Gastroesophageal sphincter (tissue), 3 donors: Measurements from ENCODE around the gene RAD51D.

ENCODE experiments used
- POLR2A ChIP-seq, 2 donors: fragments of 450-650 bp; IDR thresholded peaks; one replicate each; pipeline ENCODE4 v1.6.1; 2017; ENCODE audit warnings: antibody characterized with exemption in 2 of 2, mild to moderate bottlenecking in 2 of 2, moderate library complexity in 1 of 2
- TF ChIP-seq, protein P1 (sequence below), 4 experiments: fragments of 200-600 bp in 2 of 4; fragments of 450-650 bp in 2 of 4; sonication (generic) in 1 of 4; IDR thresholded peaks; one replicate each; pipeline ENCODE4 v1.5.1; 2017 to 2019; ENCODE audit warnings: antibody characterized with exemption in 4 of 4, mild to moderate bottlenecking in 2 of 4, moderate library complexity in 2 of 4

DNA sequence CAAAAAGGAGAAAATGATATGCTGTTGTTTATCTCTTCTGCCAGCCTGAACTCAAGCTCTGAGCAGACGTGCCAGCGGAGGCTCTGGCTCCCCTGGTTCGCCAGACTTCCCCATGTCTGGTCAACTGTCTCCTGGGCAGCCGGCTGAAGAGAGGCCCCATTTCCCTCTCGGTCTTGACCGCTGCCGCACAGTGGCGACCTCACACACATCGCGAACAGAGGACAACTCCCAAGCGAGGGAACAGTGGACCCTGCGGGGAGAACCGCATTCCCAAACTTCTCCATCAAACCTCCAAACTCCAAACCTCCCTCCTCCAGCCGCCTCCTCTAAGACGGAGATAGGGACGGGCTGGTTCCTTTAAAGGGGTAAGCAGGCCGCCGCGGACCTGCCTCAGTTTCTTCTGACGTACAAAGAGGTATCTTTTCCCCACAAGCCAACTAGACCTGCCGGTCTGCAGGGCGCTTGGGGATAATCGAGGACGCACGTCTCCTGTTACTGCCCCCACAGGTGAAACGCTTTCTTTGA, 31.2 kb downstream of the RAD51D start:
- TF ChIP-seq, protein P1, sequence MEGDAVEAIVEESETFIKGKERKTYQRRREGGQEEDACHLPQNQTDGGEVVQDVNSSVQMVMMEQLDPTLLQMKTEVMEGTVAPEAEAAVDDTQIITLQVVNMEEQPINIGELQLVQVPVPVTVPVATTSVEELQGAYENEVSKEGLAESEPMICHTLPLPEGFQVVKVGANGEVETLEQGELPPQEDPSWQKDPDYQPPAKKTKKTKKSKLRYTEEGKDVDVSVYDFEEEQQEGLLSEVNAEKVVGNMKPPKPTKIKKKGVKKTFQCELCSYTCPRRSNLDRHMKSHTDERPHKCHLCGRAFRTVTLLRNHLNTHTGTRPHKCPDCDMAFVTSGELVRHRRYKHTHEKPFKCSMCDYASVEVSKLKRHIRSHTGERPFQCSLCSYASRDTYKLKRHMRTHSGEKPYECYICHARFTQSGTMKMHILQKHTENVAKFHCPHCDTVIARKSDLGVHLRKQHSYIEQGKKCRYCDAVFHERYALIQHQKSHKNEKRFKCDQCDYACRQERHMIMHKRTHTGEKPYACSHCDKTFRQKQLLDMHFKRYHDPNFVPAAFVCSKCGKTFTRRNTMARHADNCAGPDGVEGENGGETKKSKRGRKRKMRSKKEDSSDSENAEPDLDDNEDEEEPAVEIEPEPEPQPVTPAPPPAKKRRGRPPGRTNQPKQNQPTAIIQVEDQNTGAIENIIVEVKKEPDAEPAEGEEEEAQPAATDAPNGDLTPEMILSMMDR (IDR thresholded peaks at IDR 0.05), result no peak
- no peak for TF ChIP-seq POLR2A (IDR thresholded peaks at IDR 0.05)
